IPS-18a (cell line): ENCODE data around the gene RNF212.

Experiments
- H3K27ac ChIP-seq: one replicate; pipeline ENCODE4 v1.5.1; 2013; ENCODE audit warnings: low read length
- H3K27me3 ChIP-seq: one replicate; pipeline ENCODE4 v1.6.1; 2013; ENCODE audit warnings: mild to moderate bottlenecking, low read length; ENCODE audit not compliant: control insufficient read depth, insufficient read depth
- H3K36me3 ChIP-seq: one replicate; pipeline ENCODE4 v1.6.1; 2013; ENCODE audit warnings: low read depth, low read length; ENCODE audit not compliant: control insufficient read depth
- H3K4me1 ChIP-seq: one replicate; pipeline ENCODE4 v1.6.1; 2013; ENCODE audit warnings: low read depth, low read length; ENCODE audit not compliant: control insufficient read depth
- H3K4me3 ChIP-seq: one replicate; pipeline ENCODE4 v1.5.1; 2013; ENCODE audit warnings: low read length
- H3K9ac ChIP-seq: one replicate; pipeline ENCODE4 v1.6.1; 2013; ENCODE audit warnings: mild to moderate bottlenecking, low read length, moderate library complexity
- H3K9me3 ChIP-seq: one replicate; pipeline ENCODE4 v1.6.1; 2013; ENCODE audit warnings: low read depth, low read length; ENCODE audit not compliant: control insufficient read depth

The RNF212 gene

GRCh38 chr4:1112821-1113182 lies 562 bp downstream of the RNF212 start:
- Histone ChIP-seq H3K9ac (no peak overlapping the region), H3K36me3 (no peaks in the 10 kb centered on the region), H3K27ac (no peak overlapping the region), H3K4me3 (no peak overlapping the region), H3K4me1 (no peaks in the 10 kb centered on the region), H3K9me3 (no peaks in the 10 kb centered on the region), H3K27me3 (peaks cover 50% of the 10 kb centered on the region)

DNA sequence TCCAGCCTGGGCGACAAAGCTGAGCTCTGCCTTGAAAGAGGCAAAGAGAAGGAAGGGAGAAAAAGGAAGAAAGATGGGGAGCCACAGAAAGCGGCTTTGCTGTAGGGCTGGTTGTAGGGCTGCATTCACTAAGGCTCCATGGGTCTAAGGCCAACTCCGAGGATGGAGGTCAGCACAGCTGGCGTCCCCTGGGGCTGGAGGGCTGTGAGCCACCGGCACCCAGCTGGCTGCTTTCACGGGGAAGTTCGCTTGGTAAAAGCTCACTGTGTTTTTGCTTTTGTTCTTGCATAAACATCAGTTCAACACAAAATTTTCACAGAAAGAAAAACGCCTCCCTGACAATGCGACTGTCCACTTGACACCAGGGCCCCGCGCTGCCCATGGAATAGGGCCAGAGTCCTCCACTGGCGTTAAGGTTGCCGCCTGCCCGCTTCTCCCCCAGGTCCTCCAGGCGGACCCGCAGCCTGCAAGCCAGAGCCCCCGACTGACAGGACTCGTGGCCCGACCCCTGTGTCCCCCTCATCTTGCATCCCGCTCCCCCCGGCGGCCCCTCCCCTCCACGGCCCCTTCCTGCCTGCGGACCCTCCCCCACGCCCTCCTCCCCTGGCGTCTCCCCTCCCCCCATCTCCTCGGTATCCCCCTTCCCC lies 1.1 kb downstream of the RNF212 start:
- Histone ChIP-seq H3K4me3 (no peak overlapping the region), H3K27ac (no peak overlapping the region), H3K9me3 (no peaks in the 10 kb centered on the region), H3K27me3 (peaks cover 50% of the 10 kb centered on the region), H3K36me3 (no peaks in the 10 kb centered on the region), H3K9ac (no peak overlapping the region), H3K4me1 (no peaks in the 10 kb centered on the region)

DNA sequence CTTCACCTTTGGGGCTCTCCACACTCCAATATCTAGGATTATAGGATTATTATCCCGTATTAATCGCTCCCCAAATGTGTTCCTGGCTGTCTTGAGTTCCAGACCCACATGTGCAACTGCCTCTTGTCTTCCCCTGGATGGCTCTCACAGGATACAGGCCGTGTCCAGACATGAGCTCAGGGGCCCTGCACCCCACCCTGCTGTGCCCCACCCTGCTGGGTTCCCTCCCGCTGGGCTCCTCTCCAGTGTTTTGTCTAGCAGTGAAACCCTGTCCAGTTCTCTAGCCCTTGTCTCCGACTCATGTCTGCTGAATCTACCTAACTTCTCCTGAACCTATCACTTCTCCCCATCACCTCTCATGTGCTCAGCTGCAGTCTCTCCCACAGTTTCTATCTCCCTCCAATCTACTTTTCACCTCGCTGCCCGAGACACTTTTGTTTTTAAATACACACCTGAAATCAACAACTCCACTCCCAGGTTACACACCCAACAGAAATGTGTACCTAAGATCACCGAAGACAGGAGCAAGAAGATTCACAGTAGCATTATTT lies 2.0 kb downstream of the RNF212 start:
- Histone ChIP-seq H3K27ac (no peak overlapping the region), H3K9me3 (no peaks in the 10 kb centered on the region), H3K9ac (no peak overlapping the region), H3K27me3 (peaks cover 49% of the 10 kb centered on the region), H3K4me1 (no peaks in the 10 kb centered on the region), H3K4me3 (no peak overlapping the region), H3K36me3 (no peaks in the 10 kb centered on the region)

DNA sequence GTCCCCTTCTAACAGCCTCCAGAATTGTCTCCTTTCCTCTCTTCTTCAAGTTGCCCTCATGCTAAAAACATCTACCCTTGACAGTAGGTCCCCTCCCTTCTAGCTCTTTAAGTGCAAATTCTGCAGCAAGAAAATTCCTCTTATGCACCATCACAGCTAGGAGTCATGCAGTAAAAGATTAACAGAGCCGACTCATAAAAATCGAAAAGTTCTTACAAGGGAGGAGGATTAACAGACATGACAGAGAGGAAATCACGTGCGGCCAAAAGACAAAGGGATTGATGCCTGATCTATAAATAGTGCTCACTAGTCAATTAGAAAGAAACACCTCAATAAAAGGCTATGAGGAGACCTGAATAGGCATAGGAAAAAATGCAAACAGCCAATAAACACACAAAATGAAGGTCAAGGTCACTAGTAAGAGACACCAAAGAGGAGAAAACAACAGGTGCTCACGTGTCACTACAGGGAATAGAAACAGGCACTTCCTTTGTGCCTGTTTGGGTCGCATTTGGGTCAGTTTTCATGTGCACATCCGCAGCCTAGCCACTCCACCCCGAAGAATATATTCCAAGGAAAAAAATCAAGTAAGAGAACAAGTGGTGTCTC lies 3.4 kb downstream of the RNF212 start:
- no peaks in the 10 kb centered on the region for H3K9me3 ChIP-seq
- H3K4me3 ChIP-seq, result no peak overlapping the region
- peaks cover 36% of the 10 kb centered on the region for H3K27me3 ChIP-seq
- H3K4me1 ChIP-seq, result no peaks in the 10 kb centered on the region
- no peak overlapping the region for H3K9ac ChIP-seq
- H3K36me3 ChIP-seq, result no peaks in the 10 kb centered on the region
- no peak overlapping the region for H3K27ac ChIP-seq

DNA sequence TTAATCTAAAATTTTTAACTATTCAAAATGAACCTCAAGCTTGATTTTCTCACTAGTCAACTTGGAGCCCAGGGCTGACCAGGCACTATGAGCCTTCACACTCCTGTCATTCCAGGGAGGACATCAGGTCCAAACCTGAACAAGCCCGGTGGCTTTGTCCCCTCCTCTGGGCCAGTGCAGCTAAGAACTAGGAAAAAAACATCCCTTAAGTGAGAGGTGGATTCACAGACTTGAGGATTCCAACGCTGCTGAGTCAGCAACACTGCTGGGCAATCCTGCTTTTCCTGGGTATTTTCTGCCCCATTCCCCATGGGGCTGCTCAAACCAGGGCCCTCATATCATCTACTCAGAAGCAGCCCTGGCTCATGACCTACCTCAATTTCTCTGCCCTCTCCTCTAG lies 4.0 kb downstream of the RNF212 start:
- Histone ChIP-seq H3K27me3 (peaks cover 29% of the 10 kb centered on the region), H3K9ac (no peak overlapping the region), H3K27ac (no peak overlapping the region), H3K9me3 (no peaks in the 10 kb centered on the region), H3K4me3 (no peak overlapping the region), H3K36me3 (no peaks in the 10 kb centered on the region), H3K4me1 (no peaks in the 10 kb centered on the region)

GRCh38 chr4:1105662-1106061 lies 7.7 kb downstream of the RNF212 start:
- Histone ChIP-seq H3K4me3 (no peak overlapping the region), H3K27ac (no peak overlapping the region), H3K36me3 (no peaks in the 10 kb centered on the region), H3K27me3 (peaks cover 8% of the 10 kb centered on the region), H3K9ac (no peak overlapping the region), H3K4me1 (no peaks in the 10 kb centered on the region), H3K9me3 (no peaks in the 10 kb centered on the region)

DNA sequence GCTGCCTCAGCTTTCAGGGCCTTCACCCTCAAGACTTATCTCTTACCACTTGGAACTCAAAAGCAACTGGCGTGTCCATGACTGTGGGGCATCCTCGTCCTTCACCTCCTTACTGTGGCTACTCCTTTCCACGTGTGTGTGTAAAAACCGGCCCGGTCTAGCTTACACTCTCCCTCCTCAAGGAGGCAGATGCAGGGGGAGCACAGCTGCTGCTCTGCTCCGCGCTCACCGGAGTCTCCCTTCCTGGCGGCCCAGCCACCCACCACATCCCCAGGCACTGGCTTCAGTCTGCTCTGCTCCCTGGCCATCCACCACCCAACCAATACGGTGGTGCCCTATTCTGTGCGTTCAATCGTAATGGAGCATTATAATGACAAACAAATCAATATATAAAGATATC lies 8.3 kb downstream of the RNF212 start:
- no peak overlapping the region for H3K4me3 ChIP-seq
- H3K4me1 ChIP-seq, result no peaks in the 10 kb centered on the region
- peaks cover 3% of the 10 kb centered on the region for H3K27me3 ChIP-seq
- H3K36me3 ChIP-seq, result no peaks in the 10 kb centered on the region
- no peaks in the 10 kb centered on the region for H3K9me3 ChIP-seq
- H3K9ac ChIP-seq, result no peak overlapping the region
- no peak overlapping the region for H3K27ac ChIP-seq

- no peaks in the 10 kb centered on the region for H3K4me1 ChIP-seq
- H3K9ac ChIP-seq, result no peak overlapping the region
- H3K4me3 ChIP-seq, result no peak overlapping the region
- H3K27me3 ChIP-seq, result no peaks in the 10 kb centered on the region
- no peaks in the 10 kb centered on the region for H3K36me3 ChIP-seq
- no peak overlapping the region for H3K27ac ChIP-seq
- H3K9me3 ChIP-seq, result no peaks in the 10 kb centered on the region
Measured at GRCh38 chr4:1104647-1105046, 8.7 kb downstream of the RNF212 start.

DNA sequence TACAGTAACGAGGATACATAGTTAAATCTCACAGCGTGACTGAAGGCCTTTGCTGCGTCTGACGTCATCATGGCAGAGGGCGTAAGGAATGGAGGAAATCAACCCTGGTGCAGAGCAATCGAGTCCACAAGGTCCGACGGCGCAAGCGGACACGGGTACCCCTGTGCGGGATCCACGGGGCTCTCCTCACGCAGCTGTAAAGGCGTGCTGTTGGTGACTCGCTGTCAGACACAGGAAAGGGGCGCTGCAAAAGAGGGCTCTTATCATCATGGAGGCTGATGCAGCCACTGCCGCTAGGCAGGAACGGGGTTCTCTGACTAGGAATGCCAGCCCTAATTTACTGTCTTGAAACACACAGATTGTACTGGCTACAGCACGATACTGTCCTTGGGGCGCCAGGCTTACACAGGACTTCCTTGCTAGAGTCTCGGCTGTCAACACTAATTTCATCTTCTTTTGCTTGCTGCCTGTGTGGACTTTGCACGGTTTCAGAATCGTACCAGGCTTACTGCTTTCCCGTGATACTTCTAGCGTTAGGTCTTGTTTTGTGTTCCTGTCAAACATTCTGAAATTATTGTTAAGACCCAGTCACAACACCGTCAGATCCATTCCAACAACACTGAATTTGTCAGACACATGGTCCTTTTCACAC lies 13.6 kb downstream of the RNF212 start:
- no peak overlapping the region for H3K9ac ChIP-seq
- H3K4me1 ChIP-seq, result no peaks in the 10 kb centered on the region
- H3K27ac ChIP-seq, result no peak overlapping the region
- no peak overlapping the region for H3K4me3 ChIP-seq
- no peaks in the 10 kb centered on the region for H3K9me3 ChIP-seq
- H3K36me3 ChIP-seq, result no peaks in the 10 kb centered on the region
- H3K27me3 ChIP-seq, result no peaks in the 10 kb centered on the region

DNA sequence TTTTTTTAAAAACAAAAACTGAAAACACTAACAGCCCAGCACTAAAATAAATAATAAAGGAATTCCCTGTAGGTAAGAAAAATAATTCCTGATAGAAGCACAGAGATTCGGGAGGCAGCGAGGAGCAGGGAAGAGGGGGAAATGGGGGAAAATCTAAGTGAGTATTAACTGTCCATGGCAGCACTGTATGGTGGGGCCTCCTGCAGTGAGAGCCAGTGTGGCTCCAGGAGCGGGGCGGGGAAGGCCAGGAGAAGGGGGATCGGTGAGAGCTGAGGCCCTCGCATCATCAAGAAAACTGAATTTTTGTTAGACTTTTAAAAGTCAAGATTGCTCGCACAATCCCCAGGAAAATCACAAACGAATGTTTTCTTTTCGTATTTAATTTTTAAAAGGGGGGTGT lies 14.1 kb downstream of the RNF212 start:
- Histone ChIP-seq H3K9me3 (no peaks in the 10 kb centered on the region), H3K4me3 (no peak overlapping the region), H3K27ac (no peak overlapping the region), H3K9ac (no peak overlapping the region), H3K4me1 (no peaks in the 10 kb centered on the region), H3K27me3 (no peaks in the 10 kb centered on the region), H3K36me3 (no peaks in the 10 kb centered on the region)

- Histone ChIP-seq H3K4me1 (no peaks in the 10 kb centered on the region), H3K9ac (no peak overlapping the region), H3K4me3 (no peak overlapping the region), H3K27ac (no peak overlapping the region), H3K36me3 (no peaks in the 10 kb centered on the region), H3K27me3 (no peaks in the 10 kb centered on the region), H3K9me3 (no peaks in the 10 kb centered on the region)
Measured at GRCh38 chr4:1098311-1098925, 14.9 kb downstream of the RNF212 start.
